Esophagus muscularis mucosa (tissue), 4 donors: ENCODE data around the gene KCNV2. TPM values are rescaled to one million over a fixed set of nuclear protein-coding genes. Genes with fewer than 3 reads are reported as not detected.

Source experiments
- DNase-seq: peaks from one replicate; pipeline ENCODE4 v3.0.0-alpha.2; 2017; ENCODE audit errors: extremely low spot score
- H3K27ac ChIP-seq, 4 donors: fragments of 200-600 bp; sonication (generic); replicated peaks in 1 of 4; 1 replicate in 3 of 4; 2 replicates in 1 of 4; pipeline ENCODE4 v1.5.1; 2016 to 2019; ENCODE audit warnings: mild to moderate bottlenecking in 1 of 4
- H3K27me3 ChIP-seq, 4 donors: fragments of 200-600 bp; sonication (generic); one replicate each; pipeline versions ENCODE4 v1.5.1 to v1.6.0; 2016 to 2019
- H3K36me3 ChIP-seq, 4 donors: fragments of 200-600 bp; sonication (generic); one replicate each; pipeline ENCODE4 v1.5.1; 2016 to 2019
- H3K4me1 ChIP-seq, 4 donors: fragments of 200-600 bp; sonication (generic); one replicate each; pipeline ENCODE4 v1.5.1; 2016 to 2019
- H3K4me3 ChIP-seq, 4 donors: fragments of 200-600 bp; sonication (generic); 1 replicate in 2 of 4; 2 replicates in 2 of 4; pipeline ENCODE4 v1.5.1; 2016 to 2019; ENCODE audit warnings: mild to moderate bottlenecking in 4 of 4, moderate library complexity in 1 of 4
- H3K9me3 ChIP-seq, 4 donors: fragments of 200-600 bp; sonication (generic); 1 replicate in 3 of 4; 2 replicates in 1 of 4; pipeline ENCODE4 v1.5.1; 2016 to 2019
- EP300 ChIP-seq: sonication (generic); formaldehyde crosslinking; IDR thresholded peaks from one replicate; pipeline ENCODE4 v1.6.1; 2017; ENCODE audit warnings: antibody characterized with exemption
- POLR2A ChIP-seq: fragments of 450-650 bp; IDR thresholded peaks from one replicate; pipeline ENCODE4 v1.6.1; 2017; ENCODE audit warnings: antibody characterized with exemption, moderate library complexity, mild to moderate bottlenecking, low read depth
- POLR2AphosphoS5 ChIP-seq, 2 donors: sonication (generic); formaldehyde crosslinking; IDR thresholded peaks; one replicate each; pipeline ENCODE4 v1.6.1; 2017; ENCODE audit warnings: antibody characterized with exemption in 2 of 2
- WGBS: methylation state at CpG from one replicate; pipeline ENCODE4 v1.1.5; 2018; 5-methylcytosine and 5-hydroxymethylcytosine counted together
- intact Hi-C: fragments of 100-400 bp; cut with DNase I; formaldehyde crosslinking; loops from one replicate; pipeline ENCODE4 v1.15.1; 2023
- total RNA-seq, 4 donors: library from RNA; depleted of rRNA; stranded (reverse); fragments of >200 nt; gene quantifications; one replicate each; pipeline versions ENCODE4 v1.1.0 to v1.2.1, GENCODE V29; 2016
- TF ChIP-seq, protein P1 (sequence below), 3 experiments: fragments of 200-600 bp in 2 of 3; fragments of 450-650 bp in 1 of 3; sonication (generic) in 2 of 3; IDR thresholded peaks; one replicate each; pipeline ENCODE4 v1.5.1; 2017 to 2019; ENCODE audit warnings: antibody characterized with exemption in 3 of 3, mild to moderate bottlenecking in 2 of 3, moderate library complexity in 1 of 3

Gene KCNV2
- total RNA-seq, 4 donors from 2014 or later: not detected

DNA sequence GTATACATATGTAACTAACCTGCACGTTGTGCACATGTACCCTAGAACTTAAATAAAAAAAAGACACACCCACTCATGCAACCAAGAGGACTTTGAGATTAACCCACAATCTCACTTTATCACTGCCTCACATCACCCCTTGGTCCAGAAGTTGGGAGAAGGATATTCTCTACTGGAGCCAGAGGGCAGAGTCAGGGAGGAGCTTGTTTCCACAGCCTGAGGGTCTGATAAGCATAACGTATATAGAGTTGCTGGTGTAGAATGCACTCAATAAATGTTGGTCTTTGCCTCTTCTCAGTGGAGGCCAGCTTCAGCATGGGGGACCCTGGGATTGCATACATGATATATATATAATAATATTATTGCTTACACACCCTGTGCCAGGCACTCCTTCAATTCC lies 10.1 kb downstream of the KCNV2 start:
- Histone ChIP-seq H3K36me3 (no peaks in the 10 kb centered on the region), H3K27me3 (no peaks in the 10 kb centered on the region), H3K4me3 (no peak overlapping the region), H3K9me3 (no peaks in the 10 kb centered on the region), H3K4me1 (peaks cover 0 to 8% (median 7%) of the 10 kb centered on the region in 4 donors), H3K27ac (no peak overlapping the region)
- no peak for DNase-seq
- WGBS: 86% methylated on average over 2 of the region's 2 CpGs
- TF ChIP-seq POLR2A (no peak), POLR2AphosphoS5 (IDR thresholded peaks at IDR 0.05) (no peak), EP300 (no peak)
- TF ChIP-seq, protein P1, sequence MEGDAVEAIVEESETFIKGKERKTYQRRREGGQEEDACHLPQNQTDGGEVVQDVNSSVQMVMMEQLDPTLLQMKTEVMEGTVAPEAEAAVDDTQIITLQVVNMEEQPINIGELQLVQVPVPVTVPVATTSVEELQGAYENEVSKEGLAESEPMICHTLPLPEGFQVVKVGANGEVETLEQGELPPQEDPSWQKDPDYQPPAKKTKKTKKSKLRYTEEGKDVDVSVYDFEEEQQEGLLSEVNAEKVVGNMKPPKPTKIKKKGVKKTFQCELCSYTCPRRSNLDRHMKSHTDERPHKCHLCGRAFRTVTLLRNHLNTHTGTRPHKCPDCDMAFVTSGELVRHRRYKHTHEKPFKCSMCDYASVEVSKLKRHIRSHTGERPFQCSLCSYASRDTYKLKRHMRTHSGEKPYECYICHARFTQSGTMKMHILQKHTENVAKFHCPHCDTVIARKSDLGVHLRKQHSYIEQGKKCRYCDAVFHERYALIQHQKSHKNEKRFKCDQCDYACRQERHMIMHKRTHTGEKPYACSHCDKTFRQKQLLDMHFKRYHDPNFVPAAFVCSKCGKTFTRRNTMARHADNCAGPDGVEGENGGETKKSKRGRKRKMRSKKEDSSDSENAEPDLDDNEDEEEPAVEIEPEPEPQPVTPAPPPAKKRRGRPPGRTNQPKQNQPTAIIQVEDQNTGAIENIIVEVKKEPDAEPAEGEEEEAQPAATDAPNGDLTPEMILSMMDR (IDR thresholded peaks at IDR 0.05): no peak
- intact Hi-C loops: loop anchor here (2.0 to 10.0 kb wide), 2 partner anchors 19 to 493 kb away; no protein-coding TSS in a partner anchor

- DNase-seq: no peak
- intact Hi-C loops: loop anchor here (2.0 to 10.0 kb wide), 2 partner anchors 19 to 493 kb away; no protein-coding TSS in a partner anchor
Measured at GRCh38 chr9:2727966-2728613, 10.8 kb downstream of the KCNV2 start.

GRCh38 chr9:2729003-2729402 lies 11.7 kb downstream of the KCNV2 start:
- Histone ChIP-seq H3K36me3 (no peaks in the 10 kb centered on the region), H3K27ac (no peak overlapping the region), H3K4me1 (peaks cover 0 to 8% (median 7%) of the 10 kb centered on the region in 4 donors), H3K9me3 (no peaks in the 10 kb centered on the region), H3K4me3 (no peak overlapping the region), H3K27me3 (no peaks in the 10 kb centered on the region)
- DNase-seq: no peak
- WGBS: 95% methylated on average over 5 of the region's 5 CpGs
- intact Hi-C loops: loop anchor here (10.0 kb wide), 1 partner anchor 494 kb away; no protein-coding TSS in a partner anchor
- no peak for TF ChIP-seq POLR2A
- TF ChIP-seq POLR2AphosphoS5 (IDR thresholded peaks at IDR 0.05): no peak
- TF ChIP-seq EP300: no peak
- TF ChIP-seq, protein P1 (IDR thresholded peaks at IDR 0.05): no peak

More at GRCh38 chr9:2727966-2728613, 10.8 kb downstream of the KCNV2 start:
- 13% methylated on average over 5 of the region's 5 CpGs for WGBS
- no peaks in the 10 kb centered on the region for H3K36me3 ChIP-seq
- no peak overlapping the region for H3K4me3 ChIP-seq
- H3K4me1 ChIP-seq: peaks cover 0 to 8% (median 7%) of the 10 kb centered on the region in 4 donors
- no peaks in the 10 kb centered on the region for H3K27me3 ChIP-seq
- no peak overlapping the region for H3K27ac ChIP-seq
- TF ChIP-seq, protein P1 (IDR thresholded peaks at IDR 0.05): peak; percentile 48 to 60 (median 52)
- no peak for TF ChIP-seq EP300
- no peaks in the 10 kb centered on the region for H3K9me3 ChIP-seq

DNA sequence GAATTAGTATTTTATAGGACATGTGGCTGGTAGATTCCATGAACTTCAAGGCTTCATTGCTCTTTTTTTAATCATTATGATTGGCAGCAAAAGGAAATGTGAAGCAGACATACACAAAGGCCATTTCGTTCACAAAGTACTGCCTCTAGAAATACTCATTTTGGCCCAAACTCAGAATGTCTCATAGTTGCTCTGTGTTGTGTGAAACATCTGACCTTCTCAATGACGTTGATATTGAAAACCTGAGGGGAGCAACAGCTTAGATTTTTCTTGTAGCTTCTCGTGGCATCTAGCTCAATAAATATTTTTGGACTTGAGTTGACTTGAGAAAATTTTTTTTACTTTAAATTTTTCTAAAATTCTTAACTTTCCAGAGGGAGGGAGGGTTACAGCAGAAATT lies 12.4 kb downstream of the KCNV2 start:
- Histone ChIP-seq H3K4me1 (peaks cover 0 to 8% (median 7%) of the 10 kb centered on the region in 4 donors), H3K27me3 (no peaks in the 10 kb centered on the region), H3K4me3 (no peak overlapping the region), H3K9me3 (no peaks in the 10 kb centered on the region), H3K27ac (no peak overlapping the region), H3K36me3 (no peaks in the 10 kb centered on the region)
- WGBS: 60% methylated on average over 3 of the region's 3 CpGs
- TF ChIP-seq, protein P1 (IDR thresholded peaks at IDR 0.05): no peak
- TF ChIP-seq POLR2A (no peak), POLR2AphosphoS5 (IDR thresholded peaks at IDR 0.05) (no peak), EP300 (no peak)
- no peak for DNase-seq
- intact Hi-C loops: loop anchor here (10.0 kb wide), 1 partner anchor 495 kb away; no protein-coding TSS in a partner anchor
